Endothelial cell of umbilical vein (primary cell): Measurements from ENCODE around the gene SHISA6. TPM values are rescaled to one million over a fixed set of nuclear protein-coding genes. Genes with fewer than 3 reads are reported as not detected.

Experiments used
- BruUV-seq: library from RNA; stranded (reverse); fragments of 400-500 nt; replicated peaks from 2 replicates; lab custom pipeline; 2021; lab: Mats Ljungman, UMichigan
- CTCF ChIA-PET: fragments of 300-600, 350-600 bp; sonication (Branson Sonifier 250); formaldehyde crosslinking; loops from one replicate; lab custom pipeline; 2021; ENCODE audit warnings: antibody characterized with exemption, inconsistent platforms; lab: Charles Lee
- POLR2A ChIA-PET: fragments of 300-600, 350-600 bp; sonication (Branson Sonifier 250); formaldehyde crosslinking; loops from one replicate; lab custom pipeline; 2021; ENCODE audit warnings: antibody characterized with exemption, inconsistent platforms; lab: Charles Lee
- DNase-seq: peaks from one replicate; pipeline ENCODE4 v3.0.0-alpha.2; 2011; ENCODE audit warnings: low read depth, low spot score
- FAIRE-seq: peaks from 2 replicates; lab custom pipeline; 2011; peaks lifted over from hg19 to GRCh38; lab: Jason Lieb, UNC
- H2AFZ ChIP-seq: 2 replicates; pipeline ENCODE4 v1.6.0; 2012; ENCODE audit warnings: low read depth, low read length, control low read depth, inconsistent platforms
- H3K27ac ChIP-seq: 2 replicates; pipeline ENCODE4 v1.5.1; 2011; ENCODE audit warnings: low read depth, mild to moderate bottlenecking, control low read depth, low read length, moderate library complexity; ENCODE audit not compliant: insufficient read depth
- H3K27me3 ChIP-seq, 2 experiments: 2 replicates each; pipeline versions ENCODE4 v1.6.0 to v1.6.1; 2011; ENCODE audit warnings: low read length in 2 of 2, mixed read lengths in 1 of 2; ENCODE audit not compliant: control insufficient read depth in 2 of 2, insufficient read depth in 2 of 2
- H3K36me3 ChIP-seq, 2 experiments: 2 replicates in 1 of 2; 3 replicates in 1 of 2; pipeline ENCODE4 v1.5.1; 2011; ENCODE audit warnings: low read length in 2 of 2, mild to moderate bottlenecking in 1 of 2, moderate library complexity in 1 of 2; ENCODE audit not compliant: control insufficient read depth in 2 of 2, insufficient read depth in 2 of 2; ENCODE audit errors: extremely low read depth in 1 of 2
- H3K4me1 ChIP-seq: 3 replicates; pipeline ENCODE4 v1.5.1; 2011; ENCODE audit warnings: mild to moderate bottlenecking, low read length; ENCODE audit not compliant: control insufficient read depth, insufficient read depth; ENCODE audit errors: extremely low read depth
- H3K4me2 ChIP-seq: 2 replicates; pipeline ENCODE4 v1.6.1; 2011; ENCODE audit warnings: low read length, control low read depth, mixed read lengths; ENCODE audit not compliant: insufficient read depth
- H3K4me3 ChIP-seq, 3 experiments: fragments of 200-600 bp in 1 of 3; sonication (generic), shearing (Covaris generic) in 1 of 3; replicated peaks in 1 of 3; 2 replicates each; pipeline ENCODE4 v1.5.1; 2011 to 2016; ENCODE audit warnings: control low read depth in 3 of 3, low read length in 3 of 3, mild to moderate bottlenecking in 2 of 3, inconsistent platforms in 1 of 3, low read depth in 1 of 3, moderate library complexity in 1 of 3; ENCODE audit not compliant: insufficient read depth in 1 of 3
- H3K79me2 ChIP-seq: 2 replicates; pipeline ENCODE4 v1.6.0; 2012; ENCODE audit warnings: low read length, inconsistent platforms; ENCODE audit not compliant: control insufficient read depth, insufficient read depth
- H3K9ac ChIP-seq: replicated peaks from 2 replicates; pipeline ENCODE3; 2011; ENCODE audit warnings: low read length, control low read depth; ENCODE audit not compliant: insufficient read depth; ENCODE audit errors: extremely low read depth
- H3K9me1 ChIP-seq: replicated peaks from 3 replicates; pipeline ENCODE4 v1.6.0; 2011; ENCODE audit warnings: mild to moderate bottlenecking, low read length; ENCODE audit not compliant: control insufficient read depth, insufficient read depth; ENCODE audit errors: extremely low read depth
- H3K9me3 ChIP-seq: replicated peaks from 2 replicates; pipeline ENCODE4 v1.5.1; 2012; ENCODE audit warnings: low read length, inconsistent platforms; ENCODE audit not compliant: control insufficient read depth, insufficient read depth
- H4K20me1 ChIP-seq: replicated peaks from 2 replicates; pipeline ENCODE3; 2011; ENCODE audit warnings: mild to moderate bottlenecking, low read length; ENCODE audit not compliant: control insufficient read depth, insufficient read depth; ENCODE audit errors: extremely low read depth
- CTCF ChIP-seq, 2 donors: IDR thresholded peaks; 1 replicate in 1 of 2; 2 replicates in 1 of 2; pipeline ENCODE4 v1.5.1; 2011; ENCODE audit warnings: low read length in 2 of 2, mild to moderate bottlenecking in 2 of 2, moderate library complexity in 2 of 2, control low read depth in 1 of 2, inconsistent platforms in 1 of 2, low read depth in 1 of 2; ENCODE audit not compliant: insufficient read depth in 1 of 2; ENCODE audit errors: extremely low read depth in 1 of 2
- EZH2 ChIP-seq: IDR thresholded peaks from 2 replicates; pipeline ENCODE4 v1.6.1; 2012; ENCODE audit warnings: borderline replicate concordance, low read depth, mild to moderate bottlenecking, moderate library complexity, low read length, inconsistent platforms; ENCODE audit not compliant: severe bottlenecking
- FOS ChIP-seq: IDR thresholded peaks from 2 replicates; pipeline ENCODE4 v1.6.1; 2011; ENCODE audit warnings: mild to moderate bottlenecking, low read length, moderate library complexity, borderline replicate concordance; ENCODE audit not compliant: insufficient read depth
- GATA2 ChIP-seq: IDR thresholded peaks from 2 replicates; pipeline ENCODE4 v1.7.0; 2011; ENCODE audit warnings: low read depth, mild to moderate bottlenecking, moderate library complexity, mixed read lengths, low read length; ENCODE audit not compliant: insufficient read length, insufficient read depth
- JUN ChIP-seq: IDR thresholded peaks from 2 replicates; pipeline ENCODE4 v1.6.1; 2011; ENCODE audit warnings: borderline replicate concordance, low read depth; ENCODE audit not compliant: insufficient read length, insufficient read depth
- MAX ChIP-seq: IDR thresholded peaks from 2 replicates; pipeline ENCODE4 v1.6.1; 2011; ENCODE audit not compliant: insufficient read depth, insufficient read length
- MYC ChIP-seq: IDR thresholded peaks from one replicate; pipeline ENCODE4 v1.6.1; 2011; ENCODE audit warnings: mild to moderate bottlenecking, low read depth, low read length
- POLR2A ChIP-seq: IDR thresholded peaks from 2 replicates; pipeline ENCODE4 v1.6.1; 2012; ENCODE audit warnings: low read depth, mild to moderate bottlenecking, control low read depth, low read length
- POLR2AphosphoS5 ChIP-seq: IDR thresholded peaks from 2 replicates; pipeline ENCODE4 v1.6.1; 2012; ENCODE audit warnings: low read depth, mild to moderate bottlenecking, control low read depth, low read length, moderate library complexity; ENCODE audit not compliant: insufficient read depth
- dilution Hi-C: fragments of 300-500 bp; cut with MboI; formaldehyde crosslinking; loops from one replicate; pipeline ENCODE4 v1.15.0; 2019; ENCODE audit warnings: low sequenced_read_pairs; ENCODE audit not compliant: extremely low pct_ligation_motif_present
- intact Hi-C: fragments of 100-400 bp; cut with micrococcal nuclease; formaldehyde crosslinking; loops from one replicate; pipeline ENCODE4 v1.10.0; 2022
- polyA plus RNA-seq, 4 experiments: library from polyadenylated mRNA; depleted of rRNA in 3 of 4; stranded (reverse) in 3 of 4; unstranded in 1 of 4; fragments of >200 nt; gene quantifications; 2 replicates each; pipeline versions ENCODE4 v1.2.1 to v1.2.3, GENCODE V29; 2011 to 2012; ENCODE audit warnings: missing spikeins in 1 of 4
- total RNA-seq: library from RNA; stranded (reverse); gene quantifications from 2 replicates; pipeline ENCODE4 v1.2.3, GENCODE V29; 2021

Gene SHISA6
- total and polyA plus RNA-seq, 2 donors (not counting 3 experiments of a cell fraction or from before 2014, with no cell fraction given) = not detected

GRCh38 chr17:11366272-11366850, 125.3 kb downstream of the SHISA6 start:
- H3K4me3 ChIP-seq = no peak overlapping the region
- intact Hi-C loops (no loop called here), dilution Hi-C loops (no loop called here)
- no peaks in the 10 kb centered on the region for H3K79me2 ChIP-seq
- no peak overlapping the region for H3K27ac ChIP-seq
- H3K36me3 ChIP-seq = no peaks in the 10 kb centered on the region
- no peaks in the 10 kb centered on the region for H3K27me3 ChIP-seq
- H3K4me1 ChIP-seq = no peaks in the 10 kb centered on the region
- DNase-seq = no peak
- no peaks in the 10 kb centered on the region for H4K20me1 ChIP-seq
- H3K4me2 ChIP-seq = no peak overlapping the region
- ChIA-PET CTCF (no interaction called here), POLR2A (no interaction called here)
- BruUV-seq = no TSS peak
- H2AFZ ChIP-seq = no peak overlapping the region
- H3K9ac ChIP-seq = no peak overlapping the region
- H3K9me1 ChIP-seq = no peaks in the 10 kb centered on the region
- FAIRE-seq = no peak
- TF ChIP-seq POLR2AphosphoS5 = no peak
- TF ChIP-seq FOS = no peak
- no peak for TF ChIP-seq CTCF (IDR thresholded peaks at IDR 0.05; ENCODE audit: extremely low read depth in 1 of 2, insufficient read depth in 1 of 2, low read depth in 1 of 2, low read length in 2 of 2)
- no peak for TF ChIP-seq POLR2A
- no peak for TF ChIP-seq GATA2
- no peak for TF ChIP-seq EZH2
- TF ChIP-seq JUN = no peak
- no peak for TF ChIP-seq MAX
- TF ChIP-seq MYC = no peak
- H3K9me3 ChIP-seq = peaks cover 3% of the 10 kb centered on the region
